ENCODE results near the gene TMEM88. TPM values are rescaled to one million over a fixed set of nuclear protein-coding genes. Genes with fewer than 3 reads are reported as not detected.

Gene TMEM88
- total and polyA plus RNA-seq, 2 of the 13 experiments (the other 11 are each of a cell fraction or from before 2014, with no cell fraction given): 0.31 to 0.66 TPM

DNA sequence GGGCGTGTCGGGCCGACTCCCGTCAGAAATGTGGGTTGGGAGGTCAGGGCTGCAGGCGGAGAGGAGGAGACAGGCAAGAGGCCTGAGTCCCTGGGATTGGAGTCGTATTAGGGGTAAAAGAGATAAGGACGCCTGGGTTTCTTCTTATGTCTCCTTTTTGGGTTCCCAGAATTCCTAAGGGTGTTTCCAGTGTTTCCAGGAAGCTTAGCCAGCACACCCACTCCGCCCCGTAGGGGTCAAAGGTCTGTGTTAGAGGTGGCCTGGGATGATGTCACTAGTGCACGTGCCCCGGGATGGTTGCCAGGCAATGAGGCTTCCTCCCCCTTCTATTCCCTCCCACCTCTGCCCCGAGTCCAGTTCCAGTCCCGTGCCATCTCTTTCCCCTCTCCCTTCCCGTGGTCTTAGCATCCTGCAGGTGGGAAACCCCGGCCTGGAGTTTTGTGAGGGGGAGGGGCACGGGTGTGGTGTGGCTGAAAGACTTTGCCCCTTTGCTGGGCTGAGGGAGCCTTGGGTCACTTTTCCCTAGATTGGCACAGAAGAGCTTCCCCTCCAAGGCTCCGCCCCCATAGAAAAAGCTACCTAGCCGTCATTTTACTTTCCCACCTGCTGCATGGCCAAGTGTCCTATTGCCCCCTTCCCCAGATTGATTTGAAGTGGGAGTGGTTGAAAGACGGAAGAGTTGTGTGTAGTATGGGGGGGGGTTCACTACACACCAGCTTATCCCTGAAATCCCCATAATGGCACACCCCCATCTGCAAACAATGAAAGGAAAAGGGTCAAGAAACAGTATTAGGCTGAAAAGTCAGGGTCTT, 18.1 kb upstream of the TMEM88 start (continued):
- TF ChIP-seq, protein P1, sequence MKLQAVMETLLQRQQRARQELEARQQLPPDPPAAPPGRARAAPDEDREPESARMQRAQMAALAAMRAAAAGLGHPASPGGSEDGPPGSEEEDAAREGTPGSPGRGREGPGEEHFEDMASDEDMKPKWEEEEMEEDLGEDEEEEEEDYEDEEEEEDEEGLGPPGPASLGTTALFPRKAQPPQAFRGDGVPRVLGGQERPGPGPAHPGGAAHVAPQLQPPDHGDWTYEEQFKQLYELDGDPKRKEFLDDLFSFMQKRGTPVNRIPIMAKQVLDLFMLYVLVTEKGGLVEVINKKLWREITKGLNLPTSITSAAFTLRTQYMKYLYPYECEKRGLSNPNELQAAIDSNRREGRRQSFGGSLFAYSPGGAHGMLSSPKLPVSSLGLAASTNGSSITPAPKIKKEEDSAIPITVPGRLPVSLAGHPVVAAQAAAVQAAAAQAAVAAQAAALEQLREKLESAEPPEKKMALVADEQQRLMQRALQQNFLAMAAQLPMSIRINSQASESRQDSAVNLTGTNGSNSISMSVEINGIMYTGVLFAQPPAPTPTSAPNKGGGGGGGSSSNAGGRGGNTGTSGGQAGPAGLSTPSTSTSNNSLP (IDR thresholded peaks at IDR 0.05; ENCODE audit: low read depth, low read length): no peak
- TF ChIP-seq, protein P2, sequence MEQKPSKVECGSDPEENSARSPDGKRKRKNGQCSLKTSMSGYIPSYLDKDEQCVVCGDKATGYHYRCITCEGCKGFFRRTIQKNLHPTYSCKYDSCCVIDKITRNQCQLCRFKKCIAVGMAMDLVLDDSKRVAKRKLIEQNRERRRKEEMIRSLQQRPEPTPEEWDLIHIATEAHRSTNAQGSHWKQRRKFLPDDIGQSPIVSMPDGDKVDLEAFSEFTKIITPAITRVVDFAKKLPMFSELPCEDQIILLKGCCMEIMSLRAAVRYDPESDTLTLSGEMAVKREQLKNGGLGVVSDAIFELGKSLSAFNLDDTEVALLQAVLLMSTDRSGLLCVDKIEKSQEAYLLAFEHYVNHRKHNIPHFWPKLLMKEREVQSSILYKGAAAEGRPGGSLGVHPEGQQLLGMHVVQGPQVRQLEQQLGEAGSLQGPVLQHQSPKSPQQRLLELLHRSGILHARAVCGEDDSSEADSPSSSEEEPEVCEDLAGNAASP (CRISPR knock-in tag; IDR thresholded peaks at IDR 0.05; ENCODE audit: borderline replicate concordance): peak; percentile 97
- TF ChIP-seq ZNF232 (CRISPR knock-in tag; IDR thresholded peaks at IDR 0.05; ENCODE audit: borderline replicate concordance) (peak; percentile 20; the same call in 1 of the 2 replicates), JUNB (CRISPR knock-in tag; IDR thresholded peaks at IDR 0.05; ENCODE audit: borderline replicate concordance) (peak; percentile 68; the same call in 1 of the 2 replicates), IRF9 (CRISPR knock-in tag; IDR thresholded peaks at IDR 0.05; ENCODE audit: borderline replicate concordance) (peak; percentile 85; the same call in 1 of the 2 replicates), KLF11 (CRISPR knock-in tag; IDR thresholded peaks at IDR 0.05) (peak; percentile 78), E2F5 (CRISPR knock-in tag; conservative IDR thresholded peaks at IDR 0.05) (no peak), ZNF740 (CRISPR knock-in tag; IDR thresholded peaks at IDR 0.05) (peak; percentile 98), YEATS4 (CRISPR knock-in tag; IDR thresholded peaks at IDR 0.05; ENCODE audit: borderline replicate concordance) (peak; percentile 52), NR2C2 (CRISPR knock-in tag; IDR thresholded peaks at IDR 0.05; ENCODE audit: borderline replicate concordance) (peak; percentile 96), ZNF678 (CRISPR knock-in tag; IDR thresholded peaks at IDR 0.05) (no peak), ZNF17 (CRISPR knock-in tag; IDR thresholded peaks at IDR 0.05) (no peak), ZNF484 (CRISPR knock-in tag; IDR thresholded peaks at IDR 0.05; ENCODE audit: borderline replicate concordance, low read depth) (no peak), POGZ (CRISPR knock-in tag; IDR thresholded peaks at IDR 0.05) (peak; percentile 74), ZNF720 (CRISPR knock-in tag; IDR thresholded peaks at IDR 0.05) (no peak), KAT7 (CRISPR knock-in tag; IDR thresholded peaks at IDR 0.05; ENCODE audit: borderline replicate concordance) (no peak), PHF20 (CRISPR knock-in tag; IDR thresholded peaks at IDR 0.05) (peak; percentile 76; the same call in 1 of the 2 replicates), ZNF317 (CRISPR knock-in tag; IDR thresholded peaks at IDR 0.05) (peak; percentile 48; the same call in 1 of the 2 replicates), HNRNPK (IDR thresholded peaks at IDR 0.05; ENCODE audit: low read depth, low read length, poor library complexity, severe bottlenecking) (no peak), ARNT2 (CRISPR knock-in tag; IDR thresholded peaks at IDR 0.05; ENCODE audit: low read depth) (peak; percentile 79; the same call in 1 of the 2 replicates), PAF1 (CRISPR knock-in tag; IDR thresholded peaks at IDR 0.05) (no peak), ATRX (CRISPR knock-in tag; IDR thresholded peaks at IDR 0.05; ENCODE audit: borderline replicate concordance) (peak; percentile 28; the same call in 1 of the 2 replicates), ZNF441 (CRISPR knock-in tag; IDR thresholded peaks at IDR 0.05; ENCODE audit: borderline replicate concordance) (peak; percentile 15; the same call in 1 of the 2 replicates), ZNF180 (CRISPR knock-in tag; IDR thresholded peaks at IDR 0.05; ENCODE audit: borderline replicate concordance, low read depth) (no peak)

Measured in HepG2 (cell line).